Esophagus muscularis mucosa (tissue), 4 donors: ENCODE measurements around the gene IFT88. TPM values are rescaled to one million over a fixed set of nuclear protein-coding genes. Genes with fewer than 3 reads are reported as not detected.

ENCODE experiments used
- DNase-seq: peaks from one replicate; pipeline ENCODE4 v3.0.0-alpha.2; 2017; ENCODE audit errors: extremely low spot score
- H3K27ac ChIP-seq, 4 donors: fragments of 200-600 bp; sonication (generic); replicated peaks in 1 of 4; 1 replicate in 3 of 4; 2 replicates in 1 of 4; pipeline ENCODE4 v1.5.1; 2016 to 2019; ENCODE audit warnings: mild to moderate bottlenecking in 1 of 4
- H3K27me3 ChIP-seq, 4 donors: fragments of 200-600 bp; sonication (generic); one replicate each; pipeline versions ENCODE4 v1.5.1 to v1.6.0; 2016 to 2019
- H3K36me3 ChIP-seq, 4 donors: fragments of 200-600 bp; sonication (generic); one replicate each; pipeline ENCODE4 v1.5.1; 2016 to 2019
- H3K4me1 ChIP-seq, 4 donors: fragments of 200-600 bp; sonication (generic); one replicate each; pipeline ENCODE4 v1.5.1; 2016 to 2019
- H3K4me3 ChIP-seq, 4 donors: fragments of 200-600 bp; sonication (generic); 1 replicate in 2 of 4; 2 replicates in 2 of 4; pipeline ENCODE4 v1.5.1; 2016 to 2019; ENCODE audit warnings: mild to moderate bottlenecking in 4 of 4, moderate library complexity in 1 of 4
- H3K9me3 ChIP-seq, 4 donors: fragments of 200-600 bp; sonication (generic); 1 replicate in 3 of 4; 2 replicates in 1 of 4; pipeline ENCODE4 v1.5.1; 2016 to 2019
- CTCF ChIP-seq, 3 experiments: fragments of 200-600 bp in 2 of 3; fragments of 450-650 bp in 1 of 3; sonication (generic) in 2 of 3; IDR thresholded peaks; one replicate each; pipeline ENCODE4 v1.5.1; 2017 to 2019; ENCODE audit warnings: antibody characterized with exemption in 3 of 3, mild to moderate bottlenecking in 2 of 3, moderate library complexity in 1 of 3
- EP300 ChIP-seq: sonication (generic); formaldehyde crosslinking; IDR thresholded peaks from one replicate; pipeline ENCODE4 v1.6.1; 2017; ENCODE audit warnings: antibody characterized with exemption
- POLR2A ChIP-seq: fragments of 450-650 bp; IDR thresholded peaks from one replicate; pipeline ENCODE4 v1.6.1; 2017; ENCODE audit warnings: antibody characterized with exemption, moderate library complexity, mild to moderate bottlenecking, low read depth
- POLR2AphosphoS5 ChIP-seq, 2 donors: sonication (generic); formaldehyde crosslinking; IDR thresholded peaks; one replicate each; pipeline ENCODE4 v1.6.1; 2017; ENCODE audit warnings: antibody characterized with exemption in 2 of 2
- WGBS: methylation state at CpG from one replicate; pipeline ENCODE4 v1.1.5; 2018; 5-methylcytosine and 5-hydroxymethylcytosine counted together
- intact Hi-C: fragments of 100-400 bp; cut with DNase I; formaldehyde crosslinking; loops from one replicate; pipeline ENCODE4 v1.15.1; 2023
- total RNA-seq, 4 donors: library from RNA; depleted of rRNA; stranded (reverse); fragments of >200 nt; gene quantifications; one replicate each; pipeline versions ENCODE4 v1.1.0 to v1.2.1, GENCODE V29; 2016

Gene IFT88
- total RNA-seq, 4 donors from 2014 or later = 10.4 to 13.7 (median 11.5) TPM

GRCh38 chr13:20652946-20653345, 86.0 kb downstream of the IFT88 start:
- Histone ChIP-seq H3K4me3 (no peak overlapping the region), H3K27ac (no peak overlapping the region), H3K9me3 (no peaks in the 10 kb centered on the region), H3K27me3 (no peaks in the 10 kb centered on the region), H3K36me3 (peaks cover 0 to 19% (median 0%) of the 10 kb centered on the region in 4 donors), H3K4me1 (no peaks in the 10 kb centered on the region)
- intact Hi-C loops = no loop called here
- TF ChIP-seq POLR2A = no peak
- no peak for TF ChIP-seq CTCF (IDR thresholded peaks at IDR 0.05)
- no peak for TF ChIP-seq POLR2AphosphoS5 (IDR thresholded peaks at IDR 0.05)
- no peak for TF ChIP-seq EP300
- whole genome bisulfite sequencing = 67% methylated on average over 4 of the region's 4 CpGs
- DNase-seq = no peak

GRCh38 chr13:20654156-20654555, 87.2 kb downstream of the IFT88 start:
- H3K9me3 ChIP-seq = no peaks in the 10 kb centered on the region
- H3K4me1 ChIP-seq = no peaks in the 10 kb centered on the region
- H3K4me3 ChIP-seq = no peak overlapping the region
- WGBS = 95% methylated on average over 1 of the region's 1 CpG
- no peak overlapping the region for H3K27ac ChIP-seq
- H3K36me3 ChIP-seq = peaks cover 0 to 23% (median 0%) of the 10 kb centered on the region in 4 donors
- TF ChIP-seq CTCF (IDR thresholded peaks at IDR 0.05) (no peak), EP300 (no peak), POLR2AphosphoS5 (IDR thresholded peaks at IDR 0.05) (no peak), POLR2A (no peak)
- no peak for DNase-seq
- intact Hi-C loops = no loop called here
- no peaks in the 10 kb centered on the region for H3K27me3 ChIP-seq

- Histone ChIP-seq H3K4me3 (no peak overlapping the region), H3K9me3 (no peaks in the 10 kb centered on the region), H3K36me3 (peaks cover 0 to 44% (median 5%) of the 10 kb centered on the region in 4 donors), H3K27me3 (no peaks in the 10 kb centered on the region), H3K27ac (no peak overlapping the region), H3K4me1 (no peaks in the 10 kb centered on the region)
- 89% methylated on average over 5 of the region's 5 CpGs for WGBS
- no peak for TF ChIP-seq EP300
- no peak for TF ChIP-seq POLR2AphosphoS5 (IDR thresholded peaks at IDR 0.05)
- no peak for DNase-seq
- intact Hi-C loops = no loop called here
Measured at GRCh38 chr13:20658451-20659040, 91.6 kb downstream of the IFT88 start.

GRCh38 chr13:20664351-20664750, 97.4 kb downstream of the IFT88 start:
- H3K36me3 ChIP-seq = peaks cover 0 to 28% (median 13%) of the 10 kb centered on the region in 4 donors
- no peaks in the 10 kb centered on the region for H3K4me1 ChIP-seq
- H3K9me3 ChIP-seq = no peaks in the 10 kb centered on the region
- H3K27me3 ChIP-seq = no peaks in the 10 kb centered on the region
- DNase-seq = no peak
- no peak overlapping the region for H3K27ac ChIP-seq
- H3K4me3 ChIP-seq = no peak overlapping the region
- intact Hi-C loops = no loop called here
- TF ChIP-seq CTCF (IDR thresholded peaks at IDR 0.05) (no peak), EP300 (no peak), POLR2AphosphoS5 (IDR thresholded peaks at IDR 0.05) (no peak), POLR2A (no peak)

- no peak for DNase-seq
- Histone ChIP-seq H3K4me3 (no peak overlapping the region), H3K9me3 (no peaks in the 10 kb centered on the region), H3K27me3 (no peaks in the 10 kb centered on the region), H3K27ac (no peak overlapping the region), H3K4me1 (no peaks in the 10 kb centered on the region), H3K36me3 (peaks cover 7 to 25% (median 9%) of the 10 kb centered on the region in 4 donors)
- TF ChIP-seq EP300 (no peak), CTCF (IDR thresholded peaks at IDR 0.05) (no peak), POLR2AphosphoS5 (IDR thresholded peaks at IDR 0.05) (no peak), POLR2A (no peak)
- intact Hi-C loops = no loop called here
- 92% methylated on average over 4 of the region's 4 CpGs for WGBS
Measured at GRCh38 chr13:20666948-20667347, 100.0 kb downstream of the IFT88 start.
